Dendritic cell treated with granulocyte-macrophage colony-stimulating factor and Interleukin-4, amounts not matched to agents 40 ng/mL and 50 ng/mL, for 4 days (primary cell): ENCODE results near the gene NOL6.
"Not testable (repeated sequence)": the region's sequence is repeated elsewhere in the genome, so short reads cannot be mapped to it uniquely, and the experiment has no call there.

Source experiments
- H3K27ac Mint-ChIP-seq: one replicate; pipeline ENCODE4 v1.8.0; 2022; ENCODE audit warnings: mild to moderate bottlenecking, mixed read lengths
- H3K27me3 Mint-ChIP-seq: one replicate; pipeline ENCODE4 v1.8.0; 2022; ENCODE audit warnings: mild to moderate bottlenecking, mixed read lengths
- H3K36me3 Mint-ChIP-seq: one replicate; pipeline ENCODE4 v1.8.0; 2022; ENCODE audit warnings: low read depth, mixed read lengths
- H3K4me1 Mint-ChIP-seq: one replicate; pipeline ENCODE4 v1.8.0; 2022; ENCODE audit warnings: low read depth, mixed read lengths
- H3K4me3 Mint-ChIP-seq: one replicate; pipeline ENCODE4 v1.8.0; 2022; ENCODE audit warnings: mild to moderate bottlenecking, moderate library complexity, mixed read lengths
- H3K9me3 Mint-ChIP-seq: one replicate; pipeline ENCODE4 v1.8.0; 2022; ENCODE audit warnings: mixed read lengths
- intact Hi-C: fragments of 100-400 bp; cut with micrococcal nuclease; formaldehyde crosslinking; loops from one replicate; pipeline ENCODE4 v1.15.0; 2022

Gene NOL6

GRCh38 chr9:33426843-33427293 is 46.9 kb downstream of the NOL6 start:
- Mint-ChIP-seq H3K27ac (no peak overlapping the region), H3K27me3 (no peaks in the 10 kb centered on the region), H3K4me1 (peaks cover 21% of the 10 kb centered on the region), H3K4me3 (no peak overlapping the region), H3K36me3 (peaks cover 14% of the 10 kb centered on the region), H3K9me3 (no peaks in the 10 kb centered on the region)
- intact Hi-C loops, result no loop called here

DNA sequence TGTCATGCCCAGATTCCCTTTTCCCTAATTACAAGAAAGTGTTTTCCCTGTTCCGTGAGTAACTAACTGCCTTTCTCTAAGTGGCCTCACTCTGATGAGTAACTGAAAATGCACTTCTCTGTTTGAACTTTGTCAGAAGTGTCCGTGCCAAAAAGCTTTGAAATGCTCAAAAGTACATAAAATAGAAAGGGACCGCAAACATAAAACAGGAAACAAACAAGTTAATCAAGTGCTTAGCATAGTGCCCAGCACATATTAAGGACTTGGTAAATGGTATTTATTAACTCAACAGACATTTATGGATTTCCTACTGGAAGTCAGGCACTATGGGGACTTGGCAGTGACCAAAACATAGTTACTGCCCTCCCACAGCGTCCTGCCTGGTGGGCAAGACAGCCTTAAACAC is 48.6 kb downstream of the NOL6 start:
- intact Hi-C loops, result no loop called here
- Mint-ChIP-seq H3K27me3 (peaks cover under 1% of the 10 kb centered on the region), H3K9me3 (no peaks in the 10 kb centered on the region), H3K4me1 (peaks cover 7% of the 10 kb centered on the region), H3K27ac (no peak overlapping the region), H3K4me3 (no peak overlapping the region), H3K36me3 (peaks cover 2% of the 10 kb centered on the region)

- not testable (repeated sequence) for H3K36me3 Mint-ChIP-seq
Measured at GRCh38 chr9:33424492-33424891, 49.2 kb downstream of the NOL6 start.

GRCh38 chr9:33424043-33424442 is 49.7 kb downstream of the NOL6 start:
- H3K9me3 Mint-ChIP-seq, H3K4me1 Mint-ChIP-seq, intact Hi-C loops, H3K4me3 Mint-ChIP-seq, H3K27me3 Mint-ChIP-seq, H3K36me3 Mint-ChIP-seq, H3K27ac Mint-ChIP-seq: not testable (repeated sequence)

More at GRCh38 chr9:33424492-33424891, 49.2 kb downstream of the NOL6 start:
- H3K4me3 Mint-ChIP-seq, intact Hi-C loops, H3K27me3 Mint-ChIP-seq, H3K4me1 Mint-ChIP-seq, H3K27ac Mint-ChIP-seq, H3K9me3 Mint-ChIP-seq: not testable (repeated sequence)

GRCh38 chr9:33419708-33420303 is 53.9 kb downstream of the NOL6 start:
- Mint-ChIP-seq H3K4me1 (peaks cover 16% of the 10 kb centered on the region), H3K4me3 (no peak overlapping the region), H3K27me3 (peaks cover 13% of the 10 kb centered on the region), H3K9me3 (no peaks in the 10 kb centered on the region), H3K27ac (no peak overlapping the region), H3K36me3 (no peaks in the 10 kb centered on the region)
- intact Hi-C loops, result no loop called here

DNA sequence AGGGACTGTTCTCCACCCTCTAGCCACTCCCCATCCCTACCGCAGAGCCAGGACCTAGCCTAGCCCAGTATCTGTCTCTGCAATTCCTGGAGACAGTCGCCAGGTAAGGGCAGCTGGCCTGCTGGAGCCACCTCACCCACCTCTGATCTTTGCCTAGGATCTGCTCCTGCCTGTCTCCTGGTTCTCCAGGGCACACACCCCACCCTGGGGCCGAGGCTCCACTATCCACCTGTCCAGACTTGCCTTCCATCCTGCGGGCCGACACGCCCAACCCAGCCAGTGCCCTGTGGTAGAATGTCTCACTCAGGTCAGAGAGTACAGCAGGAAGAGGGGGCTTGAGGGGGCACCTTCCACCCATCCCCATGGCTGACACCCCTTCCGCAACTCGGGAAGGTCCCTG is 55.6 kb downstream of the NOL6 start:
- Mint-ChIP-seq H3K27ac (no peak overlapping the region), H3K9me3 (no peaks in the 10 kb centered on the region), H3K4me1 (peaks cover 16% of the 10 kb centered on the region), H3K4me3 (no peak overlapping the region), H3K36me3 (no peaks in the 10 kb centered on the region), H3K27me3 (peaks cover 13% of the 10 kb centered on the region)
- intact Hi-C loops, result no loop called here

- Mint-ChIP-seq H3K36me3 (no peaks in the 10 kb centered on the region), H3K27ac (no peak overlapping the region), H3K4me1 (peaks cover 16% of the 10 kb centered on the region), H3K4me3 (no peak overlapping the region), H3K9me3 (no peaks in the 10 kb centered on the region), H3K27me3 (peaks cover 13% of the 10 kb centered on the region)
- intact Hi-C loops, result no loop called here
Measured at GRCh38 chr9:33416996-33417395, 56.7 kb downstream of the NOL6 start.

DNA sequence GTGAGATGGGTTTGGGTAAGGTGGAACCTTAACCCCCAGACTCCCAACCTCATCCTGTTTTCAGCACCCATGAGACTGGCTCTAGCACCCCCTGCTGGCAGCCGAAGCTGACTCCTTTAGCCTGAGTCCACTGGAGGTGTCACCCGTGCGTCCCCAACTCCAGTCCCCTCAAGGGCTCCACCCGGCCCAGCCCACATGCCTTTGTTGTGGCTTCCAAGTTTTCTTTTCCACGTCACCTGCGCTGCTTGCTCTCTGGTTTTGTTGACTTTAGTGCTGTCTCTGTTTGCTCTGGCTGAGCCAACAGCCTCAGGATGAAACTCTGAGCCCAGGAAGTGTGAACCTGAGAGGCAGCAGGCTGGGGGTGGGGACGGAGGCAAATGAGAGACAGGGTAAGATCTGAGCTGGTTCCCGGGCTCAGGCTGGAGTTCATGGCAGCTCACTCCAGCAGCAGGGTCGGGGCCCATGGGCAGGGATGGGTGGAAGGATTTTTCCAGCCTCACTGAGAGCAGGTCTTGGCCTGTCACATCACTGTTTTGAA is 58.2 kb downstream of the NOL6 start:
- H3K27me3 Mint-ChIP-seq, result peaks cover 16% of the 10 kb centered on the region
- no peak overlapping the region for H3K4me3 Mint-ChIP-seq
- no peaks in the 10 kb centered on the region for H3K9me3 Mint-ChIP-seq
- no peaks in the 10 kb centered on the region for H3K36me3 Mint-ChIP-seq
- H3K27ac Mint-ChIP-seq, result peak overlapping the region; percentile 35
- peaks cover 16% of the 10 kb centered on the region for H3K4me1 Mint-ChIP-seq
- intact Hi-C loops, result no loop called here

DNA sequence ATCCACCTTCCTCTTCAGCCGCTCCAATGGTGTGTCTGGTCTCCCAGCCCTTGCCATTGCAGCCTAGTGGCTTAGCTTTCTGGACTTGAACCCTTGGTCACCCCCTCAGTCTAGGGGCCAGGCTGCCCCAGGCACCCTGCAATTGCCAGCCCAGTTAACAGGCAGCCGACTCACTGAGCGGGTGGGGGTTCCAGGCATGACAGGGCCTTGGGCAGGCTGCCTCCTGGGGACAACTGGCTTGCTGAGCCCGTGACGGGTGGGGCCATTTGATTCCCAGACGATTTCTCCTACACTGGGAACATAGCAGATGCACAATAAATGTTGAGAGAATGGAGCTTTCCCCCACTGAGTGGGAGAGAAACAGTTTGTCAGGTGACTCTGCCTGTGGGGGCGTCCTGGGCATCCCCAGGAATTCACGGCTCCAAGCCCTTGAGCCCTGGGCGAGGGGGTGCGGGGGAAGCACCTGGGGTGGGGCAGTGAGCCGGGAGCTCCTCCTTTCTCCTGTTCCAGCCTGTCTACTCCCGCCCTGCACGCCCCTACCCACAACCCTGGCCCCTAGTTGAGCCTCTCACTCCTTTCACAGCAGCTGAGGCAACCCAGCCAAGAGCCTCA is 58.7 kb downstream of the NOL6 start:
- intact Hi-C loops, result loop anchor here (5.0 kb wide), 1 partner anchor 37 kb away; no protein-coding TSS in a partner anchor
- peaks cover 14% of the 10 kb centered on the region for H3K27me3 Mint-ChIP-seq
- H3K4me3 Mint-ChIP-seq, result no peak overlapping the region

GRCh38 chr9:33414268-33414667 is 59.5 kb downstream of the NOL6 start:
- Mint-ChIP-seq H3K9me3 (no peaks in the 10 kb centered on the region), H3K36me3 (no peaks in the 10 kb centered on the region), H3K27ac (peak overlapping the region; percentile 16), H3K27me3 (peaks cover 9% of the 10 kb centered on the region), H3K4me3 (no peak overlapping the region), H3K4me1 (peaks cover 13% of the 10 kb centered on the region)
- intact Hi-C loops, result loop anchor here (5.0 kb wide), 1 partner anchor 38 kb away; no protein-coding TSS in a partner anchor

More for the DNA sequence above, 58.7 kb downstream of the NOL6 start:
- no peaks in the 10 kb centered on the region for H3K9me3 Mint-ChIP-seq
- peak overlapping the region; percentile 16 for H3K27ac Mint-ChIP-seq
- peaks cover 12% of the 10 kb centered on the region for H3K4me1 Mint-ChIP-seq
- H3K36me3 Mint-ChIP-seq, result no peaks in the 10 kb centered on the region
